ENCODE measurements around the gene HTR4. TPM values are rescaled to one million over a fixed set of nuclear protein-coding genes. Genes with fewer than 3 reads are reported as not detected.
A peak's percentile ranks its signal among the peaks of the same experiment; 100 is the strongest.

HTR4 gene
- total RNA-seq, 4 donors from 2014 or later: 0.76 TPM; not detected in 3

GRCh38 chr5:148457183-148457620 is 197.1 kb downstream of the HTR4 start:
- Histone ChIP-seq H3K27me3 (no peaks in the 10 kb centered on the region), H3K4me1 (no peaks in the 10 kb centered on the region), H3K4me3 (no peak overlapping the region), H3K9me3 (no peaks in the 10 kb centered on the region), H3K36me3 (no peaks in the 10 kb centered on the region), H3K27ac (no peak overlapping the region)
- DNase-seq: no peak
- 42 to 55% methylated on average over 5 of the region's 5 CpGs for WGBS, 2 donors
- no peak for TF ChIP-seq POLR2A (IDR thresholded peaks at IDR 0.05)
- TF ChIP-seq CTCF (IDR thresholded peaks at IDR 0.05): peak in 3 of 6 experiments; percentile 22 to 38 (median 24)
- intact Hi-C loops (cut with DNase I): no loop called here

- DNase-seq: no peak
- Histone ChIP-seq H3K27ac (no peak overlapping the region), H3K27me3 (no peaks in the 10 kb centered on the region), H3K36me3 (no peaks in the 10 kb centered on the region), H3K4me3 (no peak overlapping the region), H3K9me3 (no peaks in the 10 kb centered on the region), H3K4me1 (no peaks in the 10 kb centered on the region)
- no peak for TF ChIP-seq CTCF (IDR thresholded peaks at IDR 0.05)
- intact Hi-C loops (cut with DNase I): no loop called here
- 82 to 83% methylated on average over 6 of the region's 6 CpGs for WGBS, 2 donors
These were observed 199.1 kb downstream of the HTR4 start for GRCh38 chr5:148455185-148455584.

- intact Hi-C loops (cut with DNase I): no loop called here
- no peaks in the 10 kb centered on the region for H3K27me3 ChIP-seq
- TF ChIP-seq POLR2A (IDR thresholded peaks at IDR 0.05) (no peak), CTCF (IDR thresholded peaks at IDR 0.05) (no peak)
- H3K4me1 ChIP-seq: no peaks in the 10 kb centered on the region
- 82 to 98% methylated on average over 3 to 5 of the region's 5 CpGs for WGBS, 2 donors
- no peaks in the 10 kb centered on the region for H3K9me3 ChIP-seq
- no peak overlapping the region for H3K27ac ChIP-seq
- no peak overlapping the region for H3K4me3 ChIP-seq
- no peak for DNase-seq
- no peaks in the 10 kb centered on the region for H3K36me3 ChIP-seq
These were observed 199.8 kb downstream of the HTR4 start for GRCh38 chr5:148454576-148454975.

- no peaks in the 10 kb centered on the region for H3K36me3 ChIP-seq
- H3K4me1 ChIP-seq: no peaks in the 10 kb centered on the region
- H3K27me3 ChIP-seq: no peaks in the 10 kb centered on the region
- 81 to 90% methylated on average over 10 of the region's 10 CpGs for WGBS, 2 donors
- DNase-seq: no peak
- no peak overlapping the region for H3K4me3 ChIP-seq
- intact Hi-C loops (cut with DNase I): no loop called here
- H3K9me3 ChIP-seq: no peaks in the 10 kb centered on the region
- no peak for TF ChIP-seq POLR2A (IDR thresholded peaks at IDR 0.05)
- no peak overlapping the region for H3K27ac ChIP-seq
These were observed 201.7 kb downstream of the HTR4 start for GRCh38 chr5:148452499-148453193.

- WGBS, 2 donors: 52 to 82% methylated on average over 2 of the region's 2 CpGs
- TF ChIP-seq POLR2A (IDR thresholded peaks at IDR 0.05): no peak
- TF ChIP-seq CTCF (IDR thresholded peaks at IDR 0.05): no peak
- intact Hi-C loops (cut with DNase I): no loop called here
These were observed 207.7 kb downstream of the HTR4 start for GRCh38 chr5:148446611-148447010.

More at GRCh38 chr5:148446611-148447010, 207.7 kb downstream of the HTR4 start:
- Histone ChIP-seq H3K4me1 (no peaks in the 10 kb centered on the region), H3K9me3 (no peaks in the 10 kb centered on the region), H3K27me3 (no peaks in the 10 kb centered on the region), H3K36me3 (peaks cover 0 to 22% (median 4%) of the 10 kb centered on the region in 3 donors), H3K4me3 (no peak overlapping the region), H3K27ac (no peak overlapping the region)
- no peak for DNase-seq

Data from esophagus squamous epithelium (tissue), 5 donors.